ENCODE measurements around the gene MYO5B.

GRCh38 chr18:50152900-50153299 lies 42.0 kb downstream of the MYO5B start:
- TF ChIP-seq CTCF (IDR thresholded peaks at IDR 0.05) (no peak), POLR2A (IDR thresholded peaks at IDR 0.05) (no peak)

Data from lower leg skin (tissue), 3 donors.